Ureter (tissue), 1 donor: ENCODE data around the gene PRIMA1. TPM values are rescaled to one million over a fixed set of nuclear protein-coding genes. Genes with fewer than 3 reads are reported as not detected.

Experiments
- DNase-seq: peaks from one replicate; pipeline ENCODE4 v3.0.0-alpha.2; 2020; ENCODE audit warnings: low spot score
- total RNA-seq: library from RNA; stranded (reverse); gene quantifications from one replicate; pipeline ENCODE4 v1.2.4, GENCODE V29; 2023
- donor health status: DM: yes; HTN: yes; CAD: no.

PRIMA1 gene
- total RNA-seq, 1 donor from 2014 or later: 5.9 TPM

GRCh38 chr14:93682459-93682858, 105.8 kb downstream of the PRIMA1 start:
- no peak for DNase-seq

- no peak for DNase-seq
Measured at GRCh38 chr14:93676416-93676958, 111.8 kb downstream of the PRIMA1 start.

- no peak for DNase-seq
Measured at GRCh38 chr14:93675651-93676050, 112.6 kb downstream of the PRIMA1 start.

GRCh38 chr14:93674343-93674742, 113.9 kb downstream of the PRIMA1 start:
- DNase-seq: no peak

- no peak for DNase-seq
Measured at GRCh38 chr14:93669632-93670031, 118.7 kb downstream of the PRIMA1 start.

Other genes with a start within 250 kb of the PRIMA1 start
- gene FAM181A, start 138.9 kb upstream of the PRIMA1 start, total RNA-seq: not detected
- gene ASB2, start 188.1 kb upstream of the PRIMA1 start, total RNA-seq: 35.1 TPM
- not detected for gene CCDC197, start 208.8 kb upstream of the PRIMA1 start, total RNA-seq
- 1.6 TPM for gene OTUB2, start 237.9 kb upstream of the PRIMA1 start, total RNA-seq